K562 (cell line): ENCODE data around the gene ADAM15. TPM values are rescaled to one million over a fixed set of nuclear protein-coding genes. Genes with fewer than 3 reads are reported as not detected.

ENCODE experiments used
- BCL6 ChIP-seq: fragments of 250-450 bp; sonication (Bioruptor Pico); IDR thresholded peaks from 2 replicates; pipeline ENCODE4 v1.4.0; 2020
- BHLHE40 ChIP-seq: IDR thresholded peaks from 2 replicates; pipeline ENCODE4 v1.6.1; 2011; ENCODE audit warnings: low read length, improper control_type of control experiment
- BMI1 ChIP-seq: fragments of 150-350 bp; IDR thresholded peaks from 2 replicates; pipeline ENCODE4 v1.6.1; 2014; ENCODE audit warnings: low read length
- CCNT2 ChIP-seq: IDR thresholded peaks from 2 replicates; pipeline ENCODE4 v1.6.1; 2011; ENCODE audit warnings: borderline replicate concordance, low read depth, mild to moderate bottlenecking, moderate library complexity, mixed read lengths, low read length; ENCODE audit not compliant: insufficient read length; ENCODE audit errors: extremely low read depth
- CSDE1 ChIP-seq, 2 experiments: fragments of 450-650 bp; IDR thresholded peaks; 2 replicates each; pipeline ENCODE4 v1.6.1; 2016; ENCODE audit warnings: mild to moderate bottlenecking in 1 of 2
- ETV1 ChIP-seq: fragments of 450-650 bp; conservative IDR thresholded peaks from 2 replicates; pipeline ENCODE4 v1.6.1; 2016; ENCODE audit warnings: missing genetic modification characterization, control low read depth, low read depth, missing compliant biosample characterization
- NR4A1 ChIP-seq, 2 experiments: fragments of 250-450 bp in 1 of 2; fragments of 450-650 bp in 1 of 2; sonication (Bioruptor Pico) in 1 of 2; IDR thresholded peaks; 2 replicates each; pipeline versions ENCODE4 v1.4.0 to v1.6.1; 2016 to 2020; ENCODE audit warnings: mild to moderate bottlenecking in 2 of 2, missing compliant biosample characterization in 1 of 2, missing genetic modification characterization in 1 of 2, moderate library complexity in 1 of 2
- POLR2AphosphoS5 ChIP-seq: IDR thresholded peaks from 2 replicates; pipeline ENCODE4 v1.6.1; 2011; ENCODE audit warnings: mild to moderate bottlenecking, low read depth, low read length, moderate library complexity; ENCODE audit not compliant: control insufficient read depth, insufficient read depth
- TEAD2 ChIP-seq: fragments of 450-650 bp; IDR thresholded peaks from 2 replicates; pipeline ENCODE4 v1.6.1; 2016; ENCODE audit warnings: missing genetic modification characterization, control low read depth, missing compliant biosample characterization
- UBTF ChIP-seq, 2 experiments: IDR thresholded peaks; 2 replicates each; pipeline ENCODE4 v1.6.1; 2012; ENCODE audit warnings: improper control_type of control experiment in 2 of 2, low read depth in 2 of 2, low read length in 2 of 2, borderline replicate concordance in 1 of 2
- WHSC1 ChIP-seq: IDR thresholded peaks from one replicate; pipeline ENCODE4 v1.6.1; 2012; ENCODE audit warnings: low read length, control low read depth, inconsistent platforms
- ZBTB33 ChIP-seq: sonication (generic); formaldehyde crosslinking; IDR thresholded peaks from 2 replicates; pipeline ENCODE4 v1.8.1; 2023; ENCODE audit warnings: mild to moderate bottlenecking, missing genetic modification reagents
- ZNF445 ChIP-seq: fragments of 250-450 bp; sonication (Bioruptor Pico); IDR thresholded peaks from 2 replicates; pipeline ENCODE4 v1.4.0; 2020; ENCODE audit warnings: low read depth, mild to moderate bottlenecking, moderate library complexity
- polyA plus RNA-seq, 8 experiments: library from polyadenylated mRNA; depleted of rRNA in 4 of 8; stranded (reverse) in 5 of 8; unstranded in 3 of 8; fragments of >200 nt; fragmentation: Nextera tagmentation in 2 of 8; fragmentation: Illumina TruSeq in 1 of 8; extraction: Ambion mirVana in 2 of 8; extraction: Trizol in 1 of 8; gene quantifications; 2 replicates each; pipeline versions ENCODE4 v1.2.1 to v1.2.3, GENCODE V29; 2011 to 2014; ENCODE audit warnings: inconsistent platforms in 1 of 8, missing spikeins in 1 of 8
- total RNA-seq, 7 experiments: library from RNA; depleted of rRNA in 6 of 7; stranded (reverse); fragments of >200 nt in 6 of 7; fragmentation: Illumina TruSeq in 2 of 7; extraction: Trizol in 2 of 7; gene quantifications; 2 replicates each; pipeline versions ENCODE4 v1.2.1 to v1.2.3, GENCODE V29; 2011 to 2021; ENCODE audit warnings: low replicate concordance in 1 of 7

Gene ADAM15
- total and polyA plus RNA-seq, 9 of the 15 experiments (the other 6 are each of a cell fraction or from before 2014, with no cell fraction given): 0.69 to 72.3 (median 32.8) TPM

- 0 out of 2 replicates have a peak, but pooled peaks have one; percentile 54 for TF ChIP-seq ZBTB33 (CRISPR knock-in tag)
- peak; percentile 30; the same call in 1 of the 2 replicates for TF ChIP-seq BHLHE40
- TF ChIP-seq UBTF (IDR thresholded peaks at IDR 0.05; ENCODE audit: borderline replicate concordance in 1 of 2, low read depth in 2 of 2, low read length in 2 of 2): no peak
- no peak for TF ChIP-seq POLR2AphosphoS5
- no peak for TF ChIP-seq TEAD2 (tag)
- TF ChIP-seq CSDE1 (IDR thresholded peaks at IDR 0.05): no peak
- TF ChIP-seq ETV1 (tag): no peak
- TF ChIP-seq CCNT2: no peak
- no peak for TF ChIP-seq BMI1
- TF ChIP-seq NR4A1 (CRISPR knock-in tag; IDR thresholded peaks at IDR 0.05): no peak
- TF ChIP-seq NR4A1 (tag; IDR thresholded peaks at IDR 0.05): no peak
- TF ChIP-seq BCL6 (CRISPR knock-in tag): no peak
- TF ChIP-seq WHSC1: no peak
- TF ChIP-seq ZNF445 (CRISPR knock-in tag): no peak
Observed at GRCh38 chr1:155043301-155043702, 7.8 kb upstream of the ADAM15 start (continued).
